Adrenal gland (tissue), 5 donors: Measurements from ENCODE around the gene DMD.

ENCODE experiments used
- POLR2A ChIP-seq, 2 donors: fragments of 450-650 bp; IDR thresholded peaks; one replicate each; pipeline ENCODE4 v1.6.1; 2017; ENCODE audit warnings: antibody characterized with exemption in 2 of 2, mild to moderate bottlenecking in 2 of 2, moderate library complexity in 1 of 2
- TF ChIP-seq, protein P1 (sequence below), 6 experiments: fragments of 450-650 bp in 4 of 6; fragments of 200-600 bp in 2 of 6; sonication (generic) in 1 of 6; IDR thresholded peaks; 1 replicate in 5 of 6; 2 replicates in 1 of 6; pipeline versions ENCODE4 v1.5.1 to v1.8.0; 2016 to 2021; ENCODE audit warnings: antibody characterized with exemption in 6 of 6, mild to moderate bottlenecking in 2 of 6, moderate library complexity in 1 of 6
- donor health status: DM: no; HTN: no; CAD: no.

- TF ChIP-seq, protein P1, sequence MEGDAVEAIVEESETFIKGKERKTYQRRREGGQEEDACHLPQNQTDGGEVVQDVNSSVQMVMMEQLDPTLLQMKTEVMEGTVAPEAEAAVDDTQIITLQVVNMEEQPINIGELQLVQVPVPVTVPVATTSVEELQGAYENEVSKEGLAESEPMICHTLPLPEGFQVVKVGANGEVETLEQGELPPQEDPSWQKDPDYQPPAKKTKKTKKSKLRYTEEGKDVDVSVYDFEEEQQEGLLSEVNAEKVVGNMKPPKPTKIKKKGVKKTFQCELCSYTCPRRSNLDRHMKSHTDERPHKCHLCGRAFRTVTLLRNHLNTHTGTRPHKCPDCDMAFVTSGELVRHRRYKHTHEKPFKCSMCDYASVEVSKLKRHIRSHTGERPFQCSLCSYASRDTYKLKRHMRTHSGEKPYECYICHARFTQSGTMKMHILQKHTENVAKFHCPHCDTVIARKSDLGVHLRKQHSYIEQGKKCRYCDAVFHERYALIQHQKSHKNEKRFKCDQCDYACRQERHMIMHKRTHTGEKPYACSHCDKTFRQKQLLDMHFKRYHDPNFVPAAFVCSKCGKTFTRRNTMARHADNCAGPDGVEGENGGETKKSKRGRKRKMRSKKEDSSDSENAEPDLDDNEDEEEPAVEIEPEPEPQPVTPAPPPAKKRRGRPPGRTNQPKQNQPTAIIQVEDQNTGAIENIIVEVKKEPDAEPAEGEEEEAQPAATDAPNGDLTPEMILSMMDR (IDR thresholded peaks at IDR 0.05), result no peak
- no peak for TF ChIP-seq POLR2A (IDR thresholded peaks at IDR 0.05)
Observed at GRCh38 chrX:33062041-33062440, 149.3 kb downstream of the DMD start.
